Measurements from ENCODE around the gene CDT1. TPM values are rescaled to one million over a fixed set of nuclear protein-coding genes. Genes with fewer than 3 reads are reported as not detected.
A peak's percentile ranks its signal among the peaks of the same experiment; 100 is the strongest.

CDT1 gene
- total and polyA plus RNA-seq, 4 donors, result 2.0 to 5.8 (median 3.3) TPM

DNA sequence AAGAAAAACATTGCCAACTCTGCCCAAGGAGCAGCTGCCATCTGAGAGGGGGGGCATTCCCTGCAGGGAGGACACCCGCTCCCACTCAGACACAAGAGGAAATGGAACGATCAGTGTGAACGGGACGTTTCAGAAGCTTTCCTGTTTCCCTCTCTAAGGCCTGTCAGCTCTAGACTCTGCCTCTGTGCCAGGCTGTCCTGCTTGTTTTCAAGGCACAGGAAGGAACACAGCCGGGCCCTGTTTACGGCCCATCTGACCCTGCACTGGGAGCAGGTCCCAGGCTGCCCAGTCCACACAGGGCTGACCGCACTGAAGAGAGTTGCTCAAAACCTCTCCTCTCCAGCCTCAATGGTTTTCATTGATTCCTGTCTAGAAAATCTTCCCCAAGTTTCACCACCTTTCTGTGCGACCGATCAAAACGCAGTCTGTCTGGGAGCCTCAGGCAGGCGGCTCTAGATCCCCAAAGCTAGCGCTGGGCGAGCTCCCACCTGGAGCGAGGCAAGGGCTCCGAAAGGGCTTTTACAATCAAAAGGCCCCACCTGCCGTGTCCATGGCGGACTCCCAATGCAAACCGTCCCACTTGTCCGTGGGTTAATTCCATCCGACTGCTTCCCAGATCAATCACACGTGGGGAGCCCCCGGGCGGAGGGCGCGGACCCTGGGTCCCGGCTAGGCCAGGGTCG is 20.1 kb upstream of the CDT1 start:
- TF ChIP-seq, protein P1, sequence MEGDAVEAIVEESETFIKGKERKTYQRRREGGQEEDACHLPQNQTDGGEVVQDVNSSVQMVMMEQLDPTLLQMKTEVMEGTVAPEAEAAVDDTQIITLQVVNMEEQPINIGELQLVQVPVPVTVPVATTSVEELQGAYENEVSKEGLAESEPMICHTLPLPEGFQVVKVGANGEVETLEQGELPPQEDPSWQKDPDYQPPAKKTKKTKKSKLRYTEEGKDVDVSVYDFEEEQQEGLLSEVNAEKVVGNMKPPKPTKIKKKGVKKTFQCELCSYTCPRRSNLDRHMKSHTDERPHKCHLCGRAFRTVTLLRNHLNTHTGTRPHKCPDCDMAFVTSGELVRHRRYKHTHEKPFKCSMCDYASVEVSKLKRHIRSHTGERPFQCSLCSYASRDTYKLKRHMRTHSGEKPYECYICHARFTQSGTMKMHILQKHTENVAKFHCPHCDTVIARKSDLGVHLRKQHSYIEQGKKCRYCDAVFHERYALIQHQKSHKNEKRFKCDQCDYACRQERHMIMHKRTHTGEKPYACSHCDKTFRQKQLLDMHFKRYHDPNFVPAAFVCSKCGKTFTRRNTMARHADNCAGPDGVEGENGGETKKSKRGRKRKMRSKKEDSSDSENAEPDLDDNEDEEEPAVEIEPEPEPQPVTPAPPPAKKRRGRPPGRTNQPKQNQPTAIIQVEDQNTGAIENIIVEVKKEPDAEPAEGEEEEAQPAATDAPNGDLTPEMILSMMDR (IDR thresholded peaks at IDR 0.05; ENCODE audit: control extremely low read depth, extremely low read depth), result no peak
- WGBS, 2 donors, result 9 to 20% methylated on average over 27 of the region's 27 CpGs
- Histone ChIP-seq H3K27me3 (ENCODE audit: control insufficient read depth in 3 of 3, insufficient read depth in 3 of 3, low read length in 2 of 3) (no peaks in the 10 kb centered on the region), H3K4me3 (peak overlapping the region; percentile 81), H3K27ac (ENCODE audit: low read depth in 1 of 2, low read length in 1 of 2) (peak overlapping the region; percentile 56 to 96), H3K36me3 (ENCODE audit: control insufficient read depth in 4 of 4, insufficient read depth in 4 of 4, low read length in 4 of 4) (peaks cover 0 to 4% (median 0%) of the 10 kb centered on the region in 4 donors), H3K9ac (ENCODE audit: insufficient read depth in 1 of 2, low read length in 2 of 2) (peak overlapping the region in 1 of 2 donors; percentile 12), H3K9me3 (ENCODE audit: control insufficient read depth in 4 of 4, insufficient read depth in 3 of 4, low read length in 3 of 4) (no peaks in the 10 kb centered on the region), H3K4me1 (ENCODE audit: control insufficient read depth in 5 of 5, insufficient read depth in 5 of 5, low read length in 5 of 5) (peaks cover 0 to 33% (median 21%) of the 10 kb centered on the region in 5 donors)
- DNase-seq (peak in 2 of 3 donors; percentile 43 to 60), ATAC-seq (ENCODE audit: insufficient read depth, low FRiP score) (peak; percentile 14)

DNA sequence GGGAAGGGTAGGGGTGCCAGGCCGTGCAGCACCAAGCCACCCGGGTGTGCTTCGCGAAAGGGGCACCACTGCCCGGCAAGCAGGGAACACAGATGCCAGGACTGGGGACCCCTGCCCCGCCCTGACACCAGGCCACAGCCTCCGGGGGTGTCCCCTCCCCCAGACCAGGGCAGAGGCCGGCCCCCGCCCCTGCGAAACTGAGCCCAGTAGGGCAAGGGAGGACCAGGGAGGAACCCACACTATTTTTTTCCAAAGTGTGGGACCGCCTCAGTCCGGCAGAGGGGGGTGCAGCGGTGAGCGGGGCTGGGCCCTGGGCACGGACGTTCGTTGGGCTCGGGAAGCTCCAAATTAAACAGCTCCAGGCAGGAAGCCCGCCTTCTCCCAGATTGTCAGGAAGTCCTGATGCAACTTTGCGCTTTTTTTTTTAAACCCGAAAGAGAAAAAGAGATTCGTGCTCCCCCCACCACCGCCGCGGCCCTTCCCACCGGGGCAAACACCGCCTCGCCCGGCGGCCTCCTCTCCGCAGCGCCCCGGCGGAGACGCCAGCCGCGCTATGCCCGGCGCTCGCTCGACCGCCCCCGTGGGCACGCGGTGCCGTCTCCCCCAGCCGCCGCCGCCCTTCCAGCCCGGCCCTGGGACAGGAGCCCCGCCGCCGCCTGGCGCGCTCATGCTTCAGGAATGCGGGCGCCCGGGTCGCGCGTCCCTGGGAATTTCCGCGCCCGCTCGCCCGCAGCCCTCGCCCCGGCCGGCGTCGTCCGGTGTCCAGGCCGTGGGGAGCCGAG is 19.3 kb upstream of the CDT1 start:
- Histone ChIP-seq H3K9me3 (ENCODE audit: control insufficient read depth in 4 of 4, insufficient read depth in 3 of 4, low read length in 3 of 4) (no peaks in the 10 kb centered on the region), H3K36me3 (ENCODE audit: control insufficient read depth in 4 of 4, insufficient read depth in 4 of 4, low read length in 4 of 4) (peaks cover 0 to 2% (median 0%) of the 10 kb centered on the region in 4 donors), H3K9ac (ENCODE audit: insufficient read depth in 1 of 2, low read length in 2 of 2) (peak overlapping the region; percentile 5 to 12), H3K27ac (ENCODE audit: low read depth in 1 of 2, low read length in 1 of 2) (peak overlapping the region; percentile 79 to 96), H3K4me1 (ENCODE audit: control insufficient read depth in 5 of 5, insufficient read depth in 5 of 5, low read length in 5 of 5) (peaks cover 0 to 27% (median 21%) of the 10 kb centered on the region in 5 donors), H3K4me3 (peak overlapping the region; percentile 81), H3K27me3 (ENCODE audit: control insufficient read depth in 3 of 3, insufficient read depth in 3 of 3, low read length in 2 of 3) (no peaks in the 10 kb centered on the region)
- TF ChIP-seq, protein P1 (IDR thresholded peaks at IDR 0.05; ENCODE audit: control extremely low read depth, extremely low read depth), result no peak
- DNase-seq, result peak; percentile 86 to 91 (median 87)
- 1% methylated on average over 62 to 74 of the region's 74 CpGs for WGBS, 2 donors
- peak; percentile 56 for ATAC-seq (ENCODE audit: insufficient read depth, low FRiP score)

DNA sequence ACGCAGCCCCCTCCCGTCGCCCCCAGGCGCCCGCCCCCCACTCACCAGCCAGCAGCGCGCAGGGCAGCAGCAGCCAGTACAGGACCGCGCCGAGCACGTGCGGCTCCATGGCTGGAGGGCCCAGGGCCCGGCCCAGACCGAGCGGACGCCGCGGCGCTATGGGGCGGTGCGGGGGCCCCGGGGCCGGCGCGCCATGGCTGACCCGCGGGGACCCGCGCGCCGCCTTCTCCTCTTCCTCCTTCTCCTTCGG is 18.8 kb upstream of the CDT1 start:
- H3K4me1 ChIP-seq (ENCODE audit: control insufficient read depth in 5 of 5, insufficient read depth in 5 of 5, low read length in 5 of 5), result peaks cover 0 to 22% (median 19%) of the 10 kb centered on the region in 5 donors
- no peaks in the 10 kb centered on the region for H3K9me3 ChIP-seq (ENCODE audit: control insufficient read depth in 4 of 4, insufficient read depth in 3 of 4, low read length in 3 of 4)
- DNase-seq (no peak), ATAC-seq (ENCODE audit: insufficient read depth, low FRiP score) (peak; percentile 21)
- 0% methylated on average over 9 to 32 of the region's 32 CpGs for WGBS, 2 donors
- peak overlapping the region; percentile 81 for H3K4me3 ChIP-seq
- H3K36me3 ChIP-seq (ENCODE audit: control insufficient read depth in 4 of 4, insufficient read depth in 4 of 4, low read length in 4 of 4), result peaks cover 0 to 2% (median 0%) of the 10 kb centered on the region in 4 donors
- no peaks in the 10 kb centered on the region for H3K27me3 ChIP-seq (ENCODE audit: control insufficient read depth in 3 of 3, insufficient read depth in 3 of 3, low read length in 2 of 3)
- TF ChIP-seq, protein P1 (IDR thresholded peaks at IDR 0.05; ENCODE audit: control extremely low read depth, extremely low read depth), result no peak
- H3K27ac ChIP-seq (ENCODE audit: low read depth in 1 of 2, low read length in 1 of 2), result peak overlapping the region; percentile 79 to 96
- H3K9ac ChIP-seq (ENCODE audit: insufficient read depth in 1 of 2, low read length in 2 of 2), result no peak overlapping the region
